Hematopoietic multipotent progenitor cell treated with erythropoietin and hydrocortisone succinate and interleukin-3 and kit ligand, for 8 days (in vitro differentiated cells): ENCODE measurements around the gene HMOX1.
"Not testable (repeated sequence)": the region's sequence is repeated elsewhere in the genome, so short reads cannot be mapped to it uniquely, and the experiment has no call there.

ENCODE experiments used
- DNase-seq: peaks from one replicate; pipeline ENCODE4 v3.0.0-alpha.2; 2015

The HMOX1 gene

GRCh38 chr22:35381424-35382009 lies 621 bp downstream of the HMOX1 start:
- DNase-seq, result no peak

DNA sequence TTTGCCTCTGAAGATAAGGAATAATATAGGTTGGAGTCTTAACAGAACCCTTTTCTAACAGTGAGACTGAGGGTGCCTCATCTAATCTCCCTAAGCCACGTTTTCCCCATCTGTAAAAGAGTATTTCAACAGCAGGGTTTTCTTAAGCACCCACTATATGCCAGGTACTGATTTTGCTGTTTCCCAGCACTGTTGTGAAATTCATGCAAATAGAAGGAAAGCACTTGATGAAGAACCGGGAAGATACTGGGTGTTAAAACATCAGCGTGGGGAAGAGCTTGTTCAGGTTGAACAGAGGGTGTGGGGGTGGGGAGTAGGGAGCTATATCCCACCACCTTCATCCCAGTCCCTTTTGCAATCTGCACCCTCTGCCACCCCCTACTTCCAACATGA lies 2.8 kb downstream of the HMOX1 start:
- no peak for DNase-seq

GRCh38 chr22:35384527-35384926 lies 3.6 kb downstream of the HMOX1 start:
- no peak for DNase-seq

GRCh38 chr22:35384975-35385588 lies 4.2 kb downstream of the HMOX1 start:
- DNase-seq, result no peak

DNA sequence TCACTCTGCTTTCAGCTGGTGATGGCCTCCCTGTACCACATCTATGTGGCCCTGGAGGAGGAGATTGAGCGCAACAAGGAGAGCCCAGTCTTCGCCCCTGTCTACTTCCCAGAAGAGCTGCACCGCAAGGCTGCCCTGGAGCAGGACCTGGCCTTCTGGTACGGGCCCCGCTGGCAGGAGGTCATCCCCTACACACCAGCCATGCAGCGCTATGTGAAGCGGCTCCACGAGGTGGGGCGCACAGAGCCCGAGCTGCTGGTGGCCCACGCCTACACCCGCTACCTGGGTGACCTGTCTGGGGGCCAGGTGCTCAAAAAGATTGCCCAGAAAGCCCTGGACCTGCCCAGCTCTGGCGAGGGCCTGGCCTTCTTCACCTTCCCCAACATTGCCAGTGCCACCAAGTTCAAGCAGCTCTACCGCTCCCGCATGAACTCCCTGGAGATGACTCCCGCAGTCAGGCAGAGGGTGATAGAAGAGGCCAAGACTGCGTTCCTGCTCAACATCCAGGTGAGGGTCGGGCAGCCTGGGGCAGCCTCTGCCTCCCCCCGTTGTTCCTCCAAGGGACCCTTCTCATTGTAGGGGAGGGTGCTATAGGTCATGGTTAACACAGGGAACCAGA lies 5.9 kb downstream of the HMOX1 start:
- DNase-seq, result no peak

- DNase-seq, result no peak
These were observed 10.0 kb downstream of the HMOX1 start for GRCh38 chr22:35390933-35391332.

GRCh38 chr22:35392357-35392756 lies 11.5 kb downstream of the HMOX1 start:
- no peak for DNase-seq

DNA sequence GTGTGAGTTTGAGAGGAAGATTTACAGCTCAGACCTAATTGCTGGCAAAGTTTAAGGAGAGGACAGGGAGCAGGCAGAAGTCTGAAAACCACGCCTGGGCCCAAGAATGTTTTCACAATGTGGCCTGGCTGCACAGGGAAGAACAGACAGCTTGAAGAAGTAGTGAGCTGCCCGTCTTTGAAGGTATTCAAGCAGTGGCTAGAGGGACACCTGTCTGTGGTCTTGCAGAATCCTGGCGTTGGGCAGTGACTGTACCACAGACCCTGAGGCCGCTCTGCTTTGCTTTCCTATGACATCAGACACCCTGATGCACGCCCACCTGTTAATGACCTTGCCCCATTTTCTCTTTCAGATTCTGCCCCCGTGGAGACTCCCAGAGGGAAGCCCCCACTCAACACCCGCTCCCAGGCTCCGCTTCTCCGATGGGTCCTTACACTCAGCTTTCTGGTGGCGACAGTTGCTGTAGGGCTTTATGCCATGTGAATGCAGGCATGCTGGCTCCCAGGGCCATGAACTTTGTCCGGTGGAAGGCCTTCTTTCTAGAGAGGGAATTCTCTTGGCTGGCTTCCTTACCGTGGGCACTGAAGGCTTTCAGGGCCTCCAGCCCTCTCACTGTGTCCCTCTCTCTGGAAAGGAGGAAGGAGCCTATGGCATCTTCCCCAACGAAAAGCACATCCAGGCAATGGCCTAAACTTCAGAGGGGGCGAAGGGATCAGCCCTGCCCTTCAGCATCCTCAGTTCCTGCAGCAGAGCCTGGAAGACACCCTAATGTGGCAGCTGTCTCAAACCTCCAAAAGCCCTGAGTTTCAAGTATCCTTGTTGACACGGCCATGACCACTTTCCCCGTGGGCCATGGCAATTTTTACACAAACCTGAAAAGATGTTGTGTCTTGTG lies 12.5 kb downstream of the HMOX1 start:
- no peak for DNase-seq

DNA sequence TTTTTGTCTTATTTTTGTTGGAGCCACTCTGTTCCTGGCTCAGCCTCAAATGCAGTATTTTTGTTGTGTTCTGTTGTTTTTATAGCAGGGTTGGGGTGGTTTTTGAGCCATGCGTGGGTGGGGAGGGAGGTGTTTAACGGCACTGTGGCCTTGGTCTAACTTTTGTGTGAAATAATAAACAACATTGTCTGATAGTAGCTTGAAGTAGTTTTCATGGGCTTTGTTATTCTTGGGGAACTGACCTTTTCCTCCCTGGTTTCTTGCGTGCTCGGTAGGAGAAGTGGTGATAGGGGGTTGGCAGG lies 13.1 kb downstream of the HMOX1 start:
- DNase-seq, result no peak

GRCh38 chr22:35394810-35395563 lies 14.1 kb downstream of the HMOX1 start:
- no peak for DNase-seq

DNA sequence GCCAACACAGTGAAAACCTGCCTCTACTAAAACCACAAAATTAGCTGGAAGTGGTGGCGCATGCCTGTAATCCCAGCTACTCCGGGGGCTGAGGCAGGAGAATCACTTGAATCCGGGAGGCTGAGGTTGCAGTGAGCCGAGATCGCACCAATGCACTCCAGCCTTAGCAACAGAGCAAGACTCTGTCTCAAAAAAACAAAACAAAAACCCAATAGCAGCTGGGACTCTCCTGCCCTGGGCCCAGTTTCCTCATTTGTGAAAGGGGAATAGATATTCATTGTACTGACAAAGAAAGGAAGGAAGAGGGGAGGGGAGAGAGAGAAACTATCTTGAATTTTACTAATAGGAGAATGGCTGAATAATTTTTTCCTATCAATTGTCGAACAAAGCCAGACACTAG lies 15.7 kb downstream of the HMOX1 start:
- DNase-seq, result not testable (repeated sequence)

GRCh38 chr22:35397095-35397904 lies 16.4 kb downstream of the HMOX1 start:
- no peak for DNase-seq

- no peak for DNase-seq
These were observed 17.7 kb downstream of the HMOX1 start for GRCh38 chr22:35398591-35398973.

DNA sequence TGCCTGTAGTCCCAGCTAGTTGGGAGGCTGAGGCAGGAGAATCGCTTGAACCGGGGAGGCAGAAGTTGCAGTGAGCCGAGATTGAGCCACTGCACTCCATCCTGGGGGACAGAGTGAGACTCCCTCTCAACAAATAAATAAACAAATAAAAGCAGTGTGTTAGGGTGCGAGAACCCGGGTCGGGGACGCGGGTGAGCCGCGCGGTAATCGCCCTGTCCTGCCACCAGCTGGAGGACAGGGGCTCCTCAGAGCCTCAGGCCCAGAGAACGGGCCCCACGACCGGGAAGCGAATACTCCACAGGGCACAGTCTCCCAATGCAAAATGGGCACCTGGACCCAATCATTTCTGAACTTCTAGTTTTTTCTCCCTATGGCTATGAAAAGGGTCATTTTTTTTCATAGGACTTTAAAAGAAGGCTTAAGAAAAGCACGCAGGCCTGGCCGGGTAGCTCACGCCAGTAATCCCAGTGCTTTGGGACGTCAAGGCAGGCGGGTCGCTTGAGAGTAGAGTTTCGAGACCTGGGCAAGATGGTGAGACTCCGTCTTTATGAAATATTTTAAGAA lies 18.3 kb downstream of the HMOX1 start:
- DNase-seq, result peak; percentile 21

DNA sequence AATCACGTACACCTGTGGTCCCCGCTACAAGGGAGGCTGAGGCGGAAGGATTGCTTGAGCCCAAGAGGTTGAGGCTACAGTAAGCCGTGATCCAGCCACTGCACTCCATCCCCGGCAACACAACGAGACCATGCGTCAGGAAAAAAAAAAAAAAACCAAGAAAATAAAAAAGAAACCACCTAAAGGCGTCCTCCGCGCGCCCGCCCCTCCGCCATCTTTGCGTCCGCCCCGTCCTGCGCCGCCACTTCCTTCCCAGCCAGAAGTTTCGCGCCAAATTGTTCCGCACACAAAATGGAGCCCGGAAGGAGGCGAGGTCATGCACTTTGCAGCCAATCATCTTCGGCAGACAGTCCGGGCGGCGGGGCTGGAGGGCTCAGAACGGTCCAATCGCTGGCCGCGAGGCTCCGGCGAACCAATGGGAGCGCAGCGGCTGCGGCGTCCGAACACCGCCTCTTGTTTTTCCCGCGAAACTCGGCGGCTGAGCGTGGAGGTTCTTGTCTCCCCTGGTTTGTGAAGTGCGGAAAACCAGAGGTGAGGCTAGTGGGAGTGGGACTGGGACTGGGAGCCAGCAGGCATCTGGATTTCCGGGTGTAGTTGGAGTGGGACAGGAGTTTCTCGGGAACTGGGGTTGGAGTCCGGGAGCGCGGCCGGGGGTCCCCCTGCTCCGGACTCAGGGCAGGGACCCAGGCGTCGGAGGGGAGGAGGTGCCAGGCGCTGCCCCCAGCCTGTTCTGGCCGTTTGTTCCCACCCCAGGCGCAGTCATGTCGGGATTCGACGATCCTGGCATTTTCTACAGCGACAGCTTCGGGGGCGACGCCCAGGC lies 19.0 kb downstream of the HMOX1 start, which contains the start of gene MCM5:
TSS of gene MCM5 (plus strand) at position 463 of the 823 bp plus-strand sequence. CDS start at position 762, 299 bp downstream.
- peak; percentile 99 for DNase-seq

DNA sequence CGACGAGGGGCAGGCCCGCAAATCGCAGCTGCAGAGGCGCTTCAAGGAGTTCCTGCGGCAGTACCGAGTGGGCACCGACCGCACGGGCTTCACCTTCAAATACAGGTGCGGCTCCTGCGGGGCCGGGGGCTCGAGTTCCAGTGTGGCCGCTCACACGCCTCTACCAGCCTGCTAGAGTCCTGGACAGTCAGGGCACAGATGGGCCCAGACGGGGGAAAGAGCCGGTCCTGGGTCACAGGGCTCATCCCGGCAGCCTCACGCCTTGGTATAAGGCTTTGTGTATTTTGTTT lies 19.6 kb downstream of the HMOX1 start:
- DNase-seq, result no peak

DNA sequence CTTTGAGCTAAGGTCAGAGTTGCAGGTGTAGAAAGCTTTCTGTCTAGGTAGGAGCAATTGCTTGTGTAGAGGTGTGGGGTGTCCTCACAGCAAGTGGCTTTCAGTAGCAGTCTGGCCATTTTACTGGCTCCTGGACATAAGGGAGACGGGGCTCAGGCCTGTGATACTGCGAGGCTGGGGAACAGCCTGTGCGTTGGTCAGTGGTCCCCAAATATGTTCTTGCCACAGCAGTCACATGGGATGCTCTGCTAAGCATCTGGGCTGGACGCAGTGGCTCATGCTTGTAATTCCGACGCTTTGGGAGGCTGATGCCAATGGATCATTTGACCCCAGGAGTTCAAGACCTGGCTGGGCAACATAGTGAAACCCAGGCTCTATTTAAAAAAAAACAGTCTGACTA lies 21.0 kb downstream of the HMOX1 start:
- DNase-seq, result no peak

DNA sequence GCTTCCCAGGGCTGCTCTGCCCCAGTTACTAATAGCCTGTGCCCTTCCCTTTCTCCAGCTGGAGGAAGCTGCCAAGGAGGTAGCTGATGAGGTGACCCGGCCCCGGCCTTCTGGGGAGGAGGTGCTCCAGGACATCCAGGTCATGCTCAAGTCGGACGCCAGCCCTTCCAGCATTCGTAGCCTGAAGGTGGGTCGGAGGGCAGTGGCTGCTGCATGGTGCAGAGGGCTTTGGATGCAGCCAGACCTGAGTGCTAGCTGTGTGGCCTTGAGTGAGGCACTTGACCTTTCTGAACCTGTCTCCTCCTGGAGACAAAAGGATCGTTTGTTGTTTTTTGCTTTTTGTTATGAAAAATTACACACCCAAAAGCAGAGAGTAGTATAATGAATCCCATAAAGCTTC lies 22.5 kb downstream of the HMOX1 start:
- DNase-seq, result no peak

DNA sequence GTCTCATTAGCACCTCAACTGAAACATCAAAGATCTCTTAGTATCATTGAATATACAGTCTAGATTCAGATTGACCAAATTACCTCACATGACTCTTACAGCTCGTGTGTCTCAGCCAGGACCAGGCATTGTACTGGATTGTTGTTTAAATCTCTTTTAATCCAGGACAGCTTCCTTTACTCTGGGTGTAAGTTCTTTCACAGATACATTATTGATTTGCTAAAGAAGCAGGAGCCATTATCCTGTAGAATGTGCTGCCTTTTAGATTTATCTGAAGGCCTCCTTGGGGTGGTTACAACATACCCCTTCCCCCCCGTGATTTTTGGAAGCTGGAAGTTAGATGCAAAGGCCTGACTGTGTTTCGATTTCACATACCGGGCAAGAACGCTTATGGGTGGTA lies 23.3 kb downstream of the HMOX1 start:
- no peak for DNase-seq

GRCh38 chr22:35406443-35406842 lies 25.5 kb downstream of the HMOX1 start:
- DNase-seq, result no peak

DNA sequence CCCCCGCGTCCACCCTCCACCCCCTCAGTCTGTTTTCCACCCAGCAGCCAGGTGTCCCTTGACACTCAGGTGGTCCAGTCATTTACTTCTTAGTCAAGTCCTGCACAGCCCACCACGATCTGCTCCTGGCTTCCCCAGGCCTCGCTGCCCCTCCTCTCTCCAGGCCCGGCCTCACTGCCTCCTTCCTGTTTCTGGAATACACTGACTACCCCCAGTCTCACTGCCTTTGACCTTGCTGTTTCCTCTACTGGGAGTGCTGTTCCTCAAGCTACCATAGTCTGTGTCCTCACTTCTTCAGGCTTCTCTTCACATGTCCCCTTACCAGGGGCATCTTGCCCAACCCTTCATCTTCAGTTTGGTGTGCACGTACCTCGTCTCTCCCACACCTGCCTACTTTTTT lies 26.5 kb downstream of the HMOX1 start:
- no peak for DNase-seq
